Upper lobe of left lung (tissue), 6 donors: Measurements from ENCODE around the gene FXYD5. TPM values are rescaled to one million over a fixed set of nuclear protein-coding genes. Genes with fewer than 3 reads are reported as not detected.

Experiments used
- ATAC-seq, 2 donors: fragments of 200-7000 bp; cut with Tn5 transposase; one replicate each; pipeline ENCODE4 v1.9.1; 2022; ENCODE audit warnings: mild to moderate bottlenecking in 2 of 2, moderate library complexity in 2 of 2; ENCODE audit not compliant: low FRiP score in 2 of 2
- DNase-seq, 2 donors: peaks; one replicate each; pipeline ENCODE4 v3.0.0-alpha.2; 2019 to 2020
- H3K27ac ChIP-seq, 4 donors: fragments of 200-600 bp; sonication (generic); one replicate each; pipeline ENCODE4 v1.5.1; 2016 to 2019
- H3K27me3 ChIP-seq, 4 donors: fragments of 200-600 bp; sonication (generic); one replicate each; pipeline ENCODE4 v1.5.1; 2017 to 2019
- H3K36me3 ChIP-seq, 4 donors: fragments of 200-600 bp; sonication (generic); one replicate each; pipeline ENCODE4 v1.5.1; 2016 to 2019
- H3K4me1 ChIP-seq, 4 donors: fragments of 200-600 bp; sonication (generic); one replicate each; pipeline ENCODE4 v1.5.1; 2018 to 2019
- H3K4me3 ChIP-seq, 4 donors: fragments of 200-600 bp; sonication (generic); one replicate each; pipeline ENCODE4 v1.5.1; 2017 to 2019; ENCODE audit warnings: mild to moderate bottlenecking in 2 of 4, moderate library complexity in 1 of 4
- H3K9me3 ChIP-seq, 4 donors: fragments of 200-600 bp; sonication (generic); one replicate each; pipeline ENCODE4 v1.5.1; 2018 to 2019
- EP300 ChIP-seq, 4 donors: sonication (generic); formaldehyde crosslinking; IDR thresholded peaks; one replicate each; pipeline ENCODE4 v1.5.1; 2017; ENCODE audit warnings: antibody characterized with exemption in 4 of 4, control low read depth in 2 of 4
- POLR2A ChIP-seq, 4 donors: fragments of 450-650 bp; IDR thresholded peaks; one replicate each; pipeline ENCODE4 v1.5.1; 2016 to 2017; ENCODE audit warnings: antibody characterized with exemption in 4 of 4, mild to moderate bottlenecking in 2 of 4
- POLR2AphosphoS5 ChIP-seq, 2 donors: sonication (generic); formaldehyde crosslinking; IDR thresholded peaks; one replicate each; pipeline ENCODE4 v1.5.1; 2017; ENCODE audit warnings: antibody characterized with exemption in 2 of 2
- WGBS, 2 donors: methylation state at CpG; one replicate each; pipeline ENCODE4 v1.1.5; 2017 to 2018; 5-methylcytosine and 5-hydroxymethylcytosine counted together
- total RNA-seq, 6 donors: library from RNA; depleted of rRNA in 4 of 6; stranded (reverse); fragments of >200 nt in 4 of 6; gene quantifications; one replicate each; pipeline versions ENCODE4 v1.1.0 to v1.2.1, GENCODE V29; 2016 to 2021
- TF ChIP-seq, protein P1 (sequence below), 6 experiments: fragments of 450-650 bp in 4 of 6; fragments of 200-600 bp in 2 of 6; sonication (generic) in 2 of 6; IDR thresholded peaks; one replicate each; pipeline ENCODE4 v1.5.1; 2016 to 2019; ENCODE audit warnings: antibody characterized with exemption in 6 of 6
- donor health status: DM: no; HTN: no; CAD: no; lungs with moderate emphysema.
- donor health status: DM: no; HTN: yes; CAD: no; lungs with severe emphysema.

Gene FXYD5
- total RNA-seq, 6 donors from 2014 or later: 40.4 to 153 (median 91.8) TPM

DNA sequence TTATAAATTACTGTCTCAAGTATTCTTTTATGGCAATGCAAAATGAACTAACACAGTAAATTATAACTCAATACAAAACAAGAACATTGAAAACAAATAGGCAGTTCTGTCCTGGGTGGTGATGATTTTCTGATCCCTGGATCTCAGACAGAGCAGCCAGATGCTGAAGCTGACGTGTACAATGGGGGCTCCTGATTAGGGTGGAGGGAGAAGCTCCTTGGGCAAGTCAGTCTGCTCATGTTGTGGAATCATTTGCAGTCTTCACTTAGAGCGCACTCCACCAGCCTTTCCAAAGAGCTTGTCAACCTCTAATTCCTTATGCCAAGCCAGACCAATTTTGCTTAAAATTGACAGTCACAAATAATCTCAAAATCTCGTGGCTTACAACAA lies 21.6 kb downstream of the FXYD5 start:
- Histone ChIP-seq H3K36me3 (no peaks in the 10 kb centered on the region), H3K9me3 (no peaks in the 10 kb centered on the region), H3K27me3 (no peaks in the 10 kb centered on the region), H3K4me3 (no peak overlapping the region), H3K4me1 (peaks cover 6 to 10% (median 8%) of the 10 kb centered on the region in 4 donors), H3K27ac (no peak overlapping the region)
- WGBS, 2 donors: 76 to 86% methylated on average over 3 of the region's 3 CpGs
- DNase-seq (no peak), ATAC-seq (no peak)
- TF ChIP-seq POLR2A (IDR thresholded peaks at IDR 0.05) (no peak), EP300 (IDR thresholded peaks at IDR 0.05) (no peak), POLR2AphosphoS5 (IDR thresholded peaks at IDR 0.05) (no peak)
- TF ChIP-seq, protein P1, sequence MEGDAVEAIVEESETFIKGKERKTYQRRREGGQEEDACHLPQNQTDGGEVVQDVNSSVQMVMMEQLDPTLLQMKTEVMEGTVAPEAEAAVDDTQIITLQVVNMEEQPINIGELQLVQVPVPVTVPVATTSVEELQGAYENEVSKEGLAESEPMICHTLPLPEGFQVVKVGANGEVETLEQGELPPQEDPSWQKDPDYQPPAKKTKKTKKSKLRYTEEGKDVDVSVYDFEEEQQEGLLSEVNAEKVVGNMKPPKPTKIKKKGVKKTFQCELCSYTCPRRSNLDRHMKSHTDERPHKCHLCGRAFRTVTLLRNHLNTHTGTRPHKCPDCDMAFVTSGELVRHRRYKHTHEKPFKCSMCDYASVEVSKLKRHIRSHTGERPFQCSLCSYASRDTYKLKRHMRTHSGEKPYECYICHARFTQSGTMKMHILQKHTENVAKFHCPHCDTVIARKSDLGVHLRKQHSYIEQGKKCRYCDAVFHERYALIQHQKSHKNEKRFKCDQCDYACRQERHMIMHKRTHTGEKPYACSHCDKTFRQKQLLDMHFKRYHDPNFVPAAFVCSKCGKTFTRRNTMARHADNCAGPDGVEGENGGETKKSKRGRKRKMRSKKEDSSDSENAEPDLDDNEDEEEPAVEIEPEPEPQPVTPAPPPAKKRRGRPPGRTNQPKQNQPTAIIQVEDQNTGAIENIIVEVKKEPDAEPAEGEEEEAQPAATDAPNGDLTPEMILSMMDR (IDR thresholded peaks at IDR 0.05): no peak

DNA sequence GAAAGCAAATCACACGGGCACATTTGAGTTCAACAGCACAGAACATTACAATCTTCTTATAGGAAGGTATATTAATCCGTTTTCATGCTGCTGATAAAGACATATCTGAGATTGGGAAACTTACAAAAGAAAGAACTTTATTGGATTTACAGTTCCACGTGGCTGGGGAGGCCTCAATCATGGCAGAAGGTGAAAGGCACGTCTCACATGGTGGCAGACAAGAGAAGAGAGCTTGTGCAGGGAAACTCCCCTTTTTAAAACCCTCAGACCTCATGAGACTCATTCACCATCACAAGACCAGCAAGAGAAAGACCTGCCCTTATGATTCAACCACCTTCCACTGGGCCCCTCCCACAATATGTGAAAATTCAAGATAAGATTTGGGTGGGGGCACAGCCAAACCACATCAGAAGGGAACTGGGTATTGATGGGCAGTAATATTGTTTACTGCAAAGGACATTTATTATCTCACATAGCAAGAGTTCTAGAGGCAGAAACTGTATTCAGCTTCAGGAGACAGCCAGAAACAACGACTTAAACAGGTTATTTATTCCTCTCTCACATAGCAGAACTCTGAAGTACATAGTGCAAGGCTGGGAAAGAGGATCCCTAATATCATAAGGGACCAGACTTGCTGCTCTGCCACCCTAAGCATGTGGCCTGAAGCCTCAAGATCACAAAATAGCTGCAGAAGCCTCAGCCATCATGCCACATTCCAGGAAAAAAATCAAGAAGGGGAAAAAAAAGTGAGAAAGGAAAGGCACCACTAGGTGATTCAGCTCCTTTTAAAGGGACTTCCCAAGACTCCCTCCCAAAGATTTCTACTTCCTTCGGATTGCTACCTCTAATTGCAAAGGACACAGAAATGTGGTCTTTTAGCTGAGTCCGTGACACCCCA lies 23.1 kb downstream of the FXYD5 start:
- DNase-seq: no peak
- ATAC-seq: no peak
- no peak overlapping the region for H3K4me3 ChIP-seq
- H3K4me1 ChIP-seq: peaks cover 0 to 9% (median 5%) of the 10 kb centered on the region in 4 donors
- H3K27ac ChIP-seq: no peak overlapping the region
- H3K27me3 ChIP-seq: no peaks in the 10 kb centered on the region
- no peaks in the 10 kb centered on the region for H3K36me3 ChIP-seq
- H3K9me3 ChIP-seq: no peaks in the 10 kb centered on the region
- 78 to 86% methylated on average over 7 of the region's 7 CpGs for WGBS, 2 donors
- TF ChIP-seq EP300 (IDR thresholded peaks at IDR 0.05) (no peak), POLR2AphosphoS5 (IDR thresholded peaks at IDR 0.05) (no peak), POLR2A (IDR thresholded peaks at IDR 0.05) (no peak)
- TF ChIP-seq, protein P1 (IDR thresholded peaks at IDR 0.05): no peak

DNA sequence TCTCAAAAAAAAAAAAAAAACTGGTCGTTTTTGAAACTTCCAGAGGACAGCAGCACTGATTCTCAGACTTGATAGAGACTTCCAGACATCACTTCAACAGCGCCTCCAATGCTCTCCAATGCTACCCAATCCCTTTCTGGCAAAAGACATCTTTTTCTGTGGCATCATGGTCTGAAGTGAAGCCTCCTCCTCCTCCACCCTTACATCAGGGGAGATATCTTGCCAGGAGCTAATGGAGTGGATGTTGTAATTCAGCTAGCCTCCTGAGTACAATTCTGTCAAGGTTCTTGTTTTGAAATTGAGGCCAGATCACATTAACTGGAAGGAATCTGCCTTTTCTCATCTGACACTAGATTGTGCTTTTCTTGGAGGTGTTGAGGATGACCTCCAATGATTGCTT lies 24.2 kb downstream of the FXYD5 start:
- Histone ChIP-seq H3K36me3 (no peaks in the 10 kb centered on the region), H3K4me1 (peaks cover 0 to 9% (median 5%) of the 10 kb centered on the region in 4 donors), H3K4me3 (no peak overlapping the region), H3K9me3 (no peaks in the 10 kb centered on the region), H3K27me3 (no peaks in the 10 kb centered on the region), H3K27ac (no peak overlapping the region)
- DNase-seq: no peak
- ATAC-seq: peak in 1 of 2 donors; percentile 85
- 55 to 58% methylated on average over 2 of the region's 2 CpGs for WGBS, 2 donors
- no peak for TF ChIP-seq POLR2AphosphoS5 (IDR thresholded peaks at IDR 0.05)
- no peak for TF ChIP-seq POLR2A (IDR thresholded peaks at IDR 0.05)
- TF ChIP-seq, protein P1 (IDR thresholded peaks at IDR 0.05): no peak
- TF ChIP-seq EP300 (IDR thresholded peaks at IDR 0.05): no peak

DNA sequence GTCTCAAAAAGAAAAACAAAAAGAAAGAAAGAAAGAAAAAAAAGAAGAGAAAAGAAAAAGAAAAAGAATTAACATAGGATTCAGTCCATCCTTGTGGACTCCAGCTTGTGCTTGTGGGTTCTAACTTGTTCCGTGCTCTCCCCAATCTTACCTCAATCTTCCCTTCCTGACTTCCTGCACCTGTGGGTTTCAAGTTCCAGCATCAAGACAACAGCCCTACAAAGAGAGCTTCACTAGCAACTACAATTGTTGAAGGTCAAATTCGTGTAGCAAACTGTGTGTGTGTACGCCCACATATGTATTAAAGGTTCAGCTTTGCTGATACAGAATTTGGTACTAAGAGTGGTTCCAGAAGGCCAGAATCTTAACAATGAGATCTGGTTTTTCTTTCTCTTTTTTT lies 25.3 kb downstream of the FXYD5 start:
- TF ChIP-seq POLR2AphosphoS5 (IDR thresholded peaks at IDR 0.05) (no peak), POLR2A (IDR thresholded peaks at IDR 0.05) (no peak), EP300 (IDR thresholded peaks at IDR 0.05) (no peak)
- TF ChIP-seq, protein P1 (IDR thresholded peaks at IDR 0.05): no peak
- Histone ChIP-seq H3K27me3 (no peaks in the 10 kb centered on the region), H3K4me3 (no peak overlapping the region), H3K9me3 (no peaks in the 10 kb centered on the region), H3K27ac (no peak overlapping the region), H3K36me3 (no peaks in the 10 kb centered on the region), H3K4me1 (peaks cover 0 to 9% (median 5%) of the 10 kb centered on the region in 4 donors)
- DNase-seq: no peak
- ATAC-seq: no peak
- 71 to 80% methylated on average over 3 of the region's 3 CpGs for WGBS, 2 donors
